H1 (cell line): ENCODE measurements around the gene TGFB3.

Experiments
- ATF3 ChIP-seq: IDR thresholded peaks from 2 replicates; pipeline ENCODE4 v1.6.1; 2011; ENCODE audit warnings: low read depth, mild to moderate bottlenecking, low read length; ENCODE audit not compliant: insufficient read depth
- EZH2 ChIP-seq: fragments of 200-600 bp; sonication (generic); IDR thresholded peaks from 2 replicates; pipeline ENCODE4 v1.7.1; 2012; ENCODE audit warnings: low read depth, mild to moderate bottlenecking, moderate library complexity, low read length, inconsistent platforms; ENCODE audit not compliant: severe bottlenecking
- JUN ChIP-seq: IDR thresholded peaks from 2 replicates; pipeline ENCODE4 v1.6.1; 2011; ENCODE audit warnings: low read depth, mild to moderate bottlenecking, improper control_type of control experiment, low read length
- JUND ChIP-seq: IDR thresholded peaks from 2 replicates; pipeline ENCODE4 v1.6.1; 2011; ENCODE audit warnings: mild to moderate bottlenecking, improper control_type of control experiment, low read length
- PHF8 ChIP-seq: fragments of 200-600 bp; sonication (generic); conservative IDR thresholded peaks from 2 replicates; pipeline ENCODE4 v1.7.1; 2012; ENCODE audit warnings: low read depth, mild to moderate bottlenecking, inconsistent platforms, low read length, moderate library complexity
- SIN3A ChIP-seq, 2 experiments: IDR thresholded peaks in 1 of 2; conservative IDR thresholded peaks in 1 of 2; 2 replicates each; pipeline ENCODE4 v1.6.1; 2011 to 2012; ENCODE audit warnings: low read length in 2 of 2, improper control_type of control experiment in 1 of 2, low read depth in 1 of 2, mild to moderate bottlenecking in 1 of 2
- SP2 ChIP-seq: IDR thresholded peaks from 2 replicates; pipeline ENCODE4 v1.6.1; 2012; ENCODE audit warnings: mild to moderate bottlenecking, low read length, inconsistent platforms
- TAF7 ChIP-seq: optimal IDR thresholded peaks from 2 replicates; pipeline ENCODE3; 2011; ENCODE audit warnings: low read depth, mild to moderate bottlenecking, inconsistent platforms, low read length, moderate library complexity, borderline replicate concordance
- TEAD4 ChIP-seq: IDR thresholded peaks from 2 replicates; pipeline ENCODE4 v1.6.1; 2012; ENCODE audit warnings: low read depth, low read length, inconsistent platforms, mixed read lengths
- USF2 ChIP-seq: IDR thresholded peaks from 2 replicates; pipeline ENCODE4 v1.6.1; 2011; ENCODE audit warnings: low read length, improper control_type of control experiment
- ZNF274 ChIP-seq: IDR thresholded peaks from 2 replicates; pipeline ENCODE4 v1.7.0; 2012; ENCODE audit warnings: low read length, borderline replicate concordance; ENCODE audit errors: extremely low read depth
- TF ChIP-seq, protein P1 (sequence below), 3 experiments: IDR thresholded peaks; 1 replicate in 2 of 3; 2 replicates in 1 of 3; pipeline versions ENCODE4 v1.5.1 to v1.6.1; 2011; ENCODE audit warnings: low read length in 3 of 3, mild to moderate bottlenecking in 3 of 3, inconsistent platforms in 2 of 3, low read depth in 1 of 3, moderate library complexity in 1 of 3; ENCODE audit not compliant: insufficient read depth in 1 of 3; ENCODE audit errors: control extremely low read depth in 1 of 3

GRCh38 chr14:75933712-75934296 is 48.0 kb downstream of the TGFB3 start:
- TF ChIP-seq, protein P1, sequence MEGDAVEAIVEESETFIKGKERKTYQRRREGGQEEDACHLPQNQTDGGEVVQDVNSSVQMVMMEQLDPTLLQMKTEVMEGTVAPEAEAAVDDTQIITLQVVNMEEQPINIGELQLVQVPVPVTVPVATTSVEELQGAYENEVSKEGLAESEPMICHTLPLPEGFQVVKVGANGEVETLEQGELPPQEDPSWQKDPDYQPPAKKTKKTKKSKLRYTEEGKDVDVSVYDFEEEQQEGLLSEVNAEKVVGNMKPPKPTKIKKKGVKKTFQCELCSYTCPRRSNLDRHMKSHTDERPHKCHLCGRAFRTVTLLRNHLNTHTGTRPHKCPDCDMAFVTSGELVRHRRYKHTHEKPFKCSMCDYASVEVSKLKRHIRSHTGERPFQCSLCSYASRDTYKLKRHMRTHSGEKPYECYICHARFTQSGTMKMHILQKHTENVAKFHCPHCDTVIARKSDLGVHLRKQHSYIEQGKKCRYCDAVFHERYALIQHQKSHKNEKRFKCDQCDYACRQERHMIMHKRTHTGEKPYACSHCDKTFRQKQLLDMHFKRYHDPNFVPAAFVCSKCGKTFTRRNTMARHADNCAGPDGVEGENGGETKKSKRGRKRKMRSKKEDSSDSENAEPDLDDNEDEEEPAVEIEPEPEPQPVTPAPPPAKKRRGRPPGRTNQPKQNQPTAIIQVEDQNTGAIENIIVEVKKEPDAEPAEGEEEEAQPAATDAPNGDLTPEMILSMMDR (IDR thresholded peaks at IDR 0.05; ENCODE audit: control extremely low read depth in 1 of 3, insufficient read depth in 1 of 3, low read depth in 1 of 3, low read length in 3 of 3): no peak
- TF ChIP-seq JUN (no peak), SIN3A (conservative IDR thresholded peaks at IDR 0.05 in 1 of 2, IDR thresholded peaks at IDR 0.05 in 1 of 2; ENCODE audit: low read depth in 1 of 2, low read length in 2 of 2) (no peak), JUND (no peak), TAF7 (no peak), ATF3 (no peak), TEAD4 (no peak), ZNF274 (no peak), SP2 (no peak), PHF8 (no peak), USF2 (no peak), EZH2 (no peak)
